ENCODE results near the gene CCDC102A. TPM values are rescaled to one million over a fixed set of nuclear protein-coding genes. Genes with fewer than 3 reads are reported as not detected.

The CCDC102A gene
- total and polyA plus RNA-seq, 10 of the 15 experiments (the other 5 are each of a cell fraction or from before 2014, with no cell fraction given) = 0.03 to 5.9 (median 2.4) TPM

DNA sequence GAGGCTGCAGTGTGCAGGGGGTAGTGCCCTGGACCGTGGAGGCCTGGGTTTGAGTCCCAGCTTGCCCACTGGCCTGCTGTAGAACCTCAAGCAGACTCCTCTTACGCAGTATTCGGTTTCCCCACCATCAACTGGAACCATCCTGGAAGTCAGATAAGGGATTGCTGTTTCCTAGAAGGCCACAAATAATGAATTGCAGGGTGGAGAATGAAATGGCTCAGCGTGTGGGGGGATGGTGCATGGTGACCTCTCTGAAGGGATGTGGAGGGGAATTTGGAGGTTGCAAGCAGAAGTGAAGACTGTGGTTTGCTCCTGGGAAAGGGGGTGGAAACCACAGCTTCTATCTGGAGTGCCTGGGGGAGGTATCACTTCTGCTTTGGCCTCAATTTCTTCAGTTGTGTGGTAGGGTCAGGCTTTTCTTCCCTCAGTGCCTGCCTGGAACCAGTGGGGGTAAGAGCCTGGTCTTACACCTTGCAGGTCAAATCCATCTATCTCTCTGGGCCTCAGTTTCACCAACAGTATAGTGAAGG, 7.8 kb upstream of the CCDC102A start (continued):
- TF ChIP-seq BCL3 (IDR thresholded peaks at IDR 0.05; ENCODE audit: borderline replicate concordance, insufficient read depth, low read depth, low read length, poor library complexity, severe bottlenecking) = peak; percentile 98
- TF ChIP-seq NFXL1 (IDR thresholded peaks at IDR 0.05; ENCODE audit: borderline replicate concordance) = no peak
- peak; percentile 82 for TF ChIP-seq POLR2A (IDR thresholded peaks at IDR 0.05; ENCODE audit: low read depth, low read length)
- TF ChIP-seq SMARCA5 (IDR thresholded peaks at IDR 0.05) = 0 out of 2 replicates have a peak, but pooled peaks have one; percentile 4

DNA sequence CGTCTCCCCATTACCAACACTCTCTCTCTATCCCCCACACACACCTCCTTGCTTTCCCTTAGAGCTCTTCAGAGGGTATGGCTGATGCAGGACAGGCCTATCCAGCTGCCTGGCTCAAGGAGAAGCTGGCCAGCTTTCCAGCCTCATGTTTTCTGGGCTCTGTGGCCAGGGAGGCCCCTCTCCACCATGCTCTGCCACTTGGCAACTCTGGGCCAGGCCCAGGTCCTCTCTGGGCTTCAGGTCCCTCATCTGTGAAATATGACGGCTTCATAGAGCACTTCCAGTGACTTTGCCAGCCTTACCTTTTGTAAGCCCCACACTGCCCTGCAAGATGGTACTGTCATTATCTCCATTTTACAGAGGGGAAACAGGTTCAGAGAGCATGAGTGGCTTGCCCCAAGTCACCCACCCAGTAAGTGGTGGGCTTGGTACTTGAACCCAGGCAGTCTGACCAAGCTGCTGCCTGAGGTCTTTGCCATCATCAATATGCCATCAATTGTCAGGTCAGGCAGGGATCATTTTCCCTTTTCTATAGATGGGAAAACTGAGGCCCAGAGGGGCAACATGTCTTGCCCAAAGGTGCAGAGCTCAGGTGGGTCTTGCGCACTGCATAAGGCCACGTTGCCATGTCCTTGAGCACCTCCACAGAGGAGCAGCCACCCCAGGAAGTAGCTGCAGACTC, 5.5 kb upstream of the CCDC102A start:
- Histone ChIP-seq H2AFZ (ENCODE audit: control insufficient read depth, low read depth, low read length) (no peak overlapping the region), H4K20me1 (ENCODE audit: control insufficient read depth, insufficient read depth) (no peaks in the 10 kb centered on the region), H3K79me2 (ENCODE audit: control insufficient read depth, insufficient read depth, low read length) (peaks cover 48% of the 10 kb centered on the region), H3K27ac (ENCODE audit: control insufficient read depth, insufficient read depth) (peak overlapping the region; percentile 94), H3K4me2 (ENCODE audit: control insufficient read depth, insufficient read depth) (peak overlapping the region; percentile 97), H3K4me3 (peak overlapping the region; percentile 98), H3K9me3 (replicated peaks; ENCODE audit: control insufficient read depth, insufficient read depth, low read length) (no peaks in the 10 kb centered on the region), H3K9ac (ENCODE audit: control insufficient read depth, insufficient read depth, low read length) (peak overlapping the region; percentile 77), H3K36me3 (ENCODE audit: control insufficient read depth in 2 of 2, insufficient read depth in 2 of 2, low read length in 1 of 2) (peaks cover 0 to 3% of the 10 kb centered on the region in 2 experiments; a peak in 1 of 4 replicates), H3K27me3 (replicated peaks in 1 of 2; ENCODE audit: control insufficient read depth in 2 of 2, insufficient read depth in 2 of 2, low read length in 1 of 2) (no peaks in the 10 kb centered on the region), H3K4me1 (ENCODE audit: control insufficient read depth, insufficient read depth, low read length) (peaks cover 61% of the 10 kb centered on the region)
- WGBS (ENCODE audit: insufficient coverage, insufficient replicate concordance, low lambda C conversion rate, missing lambda C conversion rate) = 57% methylated on average over 4 of the region's 4 CpGs
- CTCF ChIA-PET = interaction anchor here (0.6 to 2.4 kb wide), 11 partner anchors 8 to 409 kb away, joined by 3 to 21 read pairs (median 4); no protein-coding TSS in a partner anchor
- RAD21 ChIA-PET (ENCODE audit: unreplicated experiment) = interaction anchor here (1.0 to 4.4 kb wide), 13 partner anchors 8 to 242 kb away, joined by 3 to 18 read pairs (median 7); partner anchors contain the start of gene DOK4
- POLR2A ChIA-PET = interaction anchor here (0.5 to 2.0 kb wide), 7 partner anchors 8 to 282 kb away, joined by 3 to 8 read pairs (median 5); no protein-coding TSS in a partner anchor
- no peak for FAIRE-seq
- no TSS peak for BruUV-seq (replicated peaks)
- intact Hi-C loops (cut with micrococcal nuclease; ENCODE audit: unreplicated experiment) (no loop called here), in situ Hi-C loops (cut with MboI) (no loop called here)
- SMC1A ChIA-PET (ENCODE audit: uncharacterized antibody, unreplicated experiment) = interaction anchor here (0.7 to 2.6 kb wide), 10 partner anchors 11 to 238 kb away, joined by 3 to 14 read pairs (median 6); partner anchors contain the start of genes CIAPIN1, COQ9 and DOK4
- DNase-seq (ENCODE audit: low read depth, low spot score) = no peak
- no peak for ATAC-seq
- TF ChIP-seq SMARCA5 (IDR thresholded peaks at IDR 0.05) (no peak), ZSCAN29 (IDR thresholded peaks at IDR 0.05) (no peak), MYC (IDR thresholded peaks at IDR 0.05; ENCODE audit: insufficient read depth, insufficient read length, insufficient replicate concordance, low read length, severe bottlenecking) (no peak)

All from GM12878 (cell line).